K562 (cell line): ENCODE data around the gene SPTBN2. TPM values are rescaled to one million over a fixed set of nuclear protein-coding genes. Genes with fewer than 3 reads are reported as not detected.

Experiments
- ARHGAP35 ChIP-seq: fragments of 450-650 bp; IDR thresholded peaks from 2 replicates; pipeline ENCODE4 v1.6.1; 2018; ENCODE audit not compliant: partially characterized antibody
- ATF6 ChIP-seq: sonication (generic); formaldehyde crosslinking; IDR thresholded peaks from 2 replicates; pipeline ENCODE4 v1.4.0; 2020; ENCODE audit warnings: mild to moderate bottlenecking, missing genetic modification reagents
- CC2D1A ChIP-seq: fragments of 450-650 bp; IDR thresholded peaks from 2 replicates; pipeline ENCODE4 v1.6.1; 2017; ENCODE audit warnings: mild to moderate bottlenecking
- DNMT1 ChIP-seq: fragments of 450-650 bp; IDR thresholded peaks from 2 replicates; pipeline ENCODE4 v1.6.1; 2016; ENCODE audit warnings: antibody characterized with exemption, mild to moderate bottlenecking
- FOXA1 ChIP-seq: fragments of 450-650 bp; IDR thresholded peaks from 2 replicates; pipeline ENCODE4 v1.6.1; 2016; ENCODE audit warnings: mild to moderate bottlenecking, borderline replicate concordance
- FOXK1 ChIP-seq: sonication (generic); formaldehyde crosslinking; IDR thresholded peaks from 2 replicates; pipeline ENCODE4 v1.8.0; 2022; ENCODE audit warnings: missing genetic modification reagents, mild to moderate bottlenecking, borderline replicate concordance
- HMG20A ChIP-seq: fragments of 450-650 bp; formaldehyde crosslinking; conservative IDR thresholded peaks from 2 replicates; pipeline ENCODE4 v1.4.0; 2020; ENCODE audit warnings: mild to moderate bottlenecking, mixed read lengths
- JUN ChIP-seq, 2 experiments: sonication (generic) in 1 of 2; formaldehyde crosslinking in 1 of 2; IDR thresholded peaks; 2 replicates each; pipeline versions ENCODE4 v1.6.1 to v1.8.0; 2012 to 2022; ENCODE audit warnings: borderline replicate concordance in 2 of 2, mild to moderate bottlenecking in 2 of 2, improper control_type of control experiment in 1 of 2, low read depth in 1 of 2, low read length in 1 of 2, missing genetic modification reagents in 1 of 2
- L3MBTL2 ChIP-seq: fragments of 450-650 bp; IDR thresholded peaks from 2 replicates; pipeline ENCODE4 v1.6.1; 2016; ENCODE audit warnings: mild to moderate bottlenecking, moderate library complexity
- NELFE ChIP-seq: IDR thresholded peaks from 2 replicates; pipeline ENCODE4 v1.6.1; 2011; ENCODE audit warnings: mild to moderate bottlenecking; ENCODE audit not compliant: insufficient read depth, insufficient read length
- NFYB ChIP-seq: IDR thresholded peaks from 2 replicates; pipeline ENCODE4 v1.6.1; 2011; ENCODE audit warnings: mild to moderate bottlenecking, moderate library complexity; ENCODE audit not compliant: insufficient read length; ENCODE audit errors: extremely low read depth
- RBM34 ChIP-seq: fragments of 200-400 bp; formaldehyde crosslinking; IDR thresholded peaks from 2 replicates; pipeline ENCODE4 v1.6.1; 2018; ENCODE audit warnings: low read length, borderline replicate concordance; ENCODE audit not compliant: insufficient read depth
- SMARCC2 ChIP-seq: fragments of 450-650 bp; IDR thresholded peaks from 2 replicates; pipeline ENCODE4 v1.6.1; 2017; ENCODE audit warnings: antibody characterized with exemption, moderate library complexity, mild to moderate bottlenecking, low read depth
- SNRNP70 ChIP-seq: fragments of 200-400 bp; formaldehyde crosslinking; optimal IDR thresholded peaks from 2 replicates; pipeline ENCODE3; 2017; ENCODE audit warnings: low read depth, low read length
- SRF ChIP-seq, 2 experiments: fragments of 250-450, 450-650 bp in 1 of 2; sonication (Bioruptor Pico) in 1 of 2; sonication (generic) in 1 of 2; formaldehyde crosslinking; IDR thresholded peaks; 2 replicates each; pipeline versions ENCODE4 v1.5.0 to v1.5.1; 2020 to 2022; ENCODE audit warnings: mild to moderate bottlenecking in 1 of 2, missing genetic modification reagents in 1 of 2
- ZBTB17 ChIP-seq: fragments of 450-650 bp; formaldehyde crosslinking; IDR thresholded peaks from 2 replicates; pipeline ENCODE4 v1.4.0; 2020; ENCODE audit warnings: mild to moderate bottlenecking
- ZC3H11A ChIP-seq: IDR thresholded peaks from 2 replicates; pipeline ENCODE4 v1.6.1; 2012; ENCODE audit warnings: low read depth, low read length, improper control_type of control experiment
- ZNF212 ChIP-seq: fragments of 450-650 bp; formaldehyde crosslinking; IDR thresholded peaks from 2 replicates; pipeline ENCODE4 v1.4.0; 2020; ENCODE audit warnings: mild to moderate bottlenecking
- ZNF282 ChIP-seq: sonication (generic); formaldehyde crosslinking; IDR thresholded peaks from 2 replicates; pipeline ENCODE4 v1.8.1; 2023; ENCODE audit warnings: missing genetic modification reagents
- polyA plus RNA-seq, 8 experiments: library from polyadenylated mRNA; depleted of rRNA in 4 of 8; stranded (reverse) in 5 of 8; unstranded in 3 of 8; fragments of >200 nt; fragmentation: Nextera tagmentation in 2 of 8; fragmentation: Illumina TruSeq in 1 of 8; extraction: Ambion mirVana in 2 of 8; extraction: Trizol in 1 of 8; gene quantifications; 2 replicates each; pipeline versions ENCODE4 v1.2.1 to v1.2.3, GENCODE V29; 2011 to 2014; ENCODE audit warnings: inconsistent platforms in 1 of 8, missing spikeins in 1 of 8
- total RNA-seq, 7 experiments: library from RNA; depleted of rRNA in 6 of 7; stranded (reverse); fragments of >200 nt in 6 of 7; fragmentation: Illumina TruSeq in 2 of 7; extraction: Trizol in 2 of 7; gene quantifications; 2 replicates each; pipeline versions ENCODE4 v1.2.1 to v1.2.3, GENCODE V29; 2011 to 2021; ENCODE audit warnings: low replicate concordance in 1 of 7

Gene SPTBN2
- total and polyA plus RNA-seq, 9 of the 15 experiments (the other 6 are each of a cell fraction or from before 2014, with no cell fraction given), result 0.38 to 56.5 (median 19.7) TPM

- TF ChIP-seq ATF6 (CRISPR knock-in tag) (no peak), CC2D1A (peak; percentile 81), NELFE (no peak), ARHGAP35 (no peak), ZC3H11A (no peak), ZNF282 (CRISPR knock-in tag) (no peak), ZBTB17 (CRISPR knock-in tag) (no peak), L3MBTL2 (0 out of 2 replicates have a peak, but pooled peaks have one; percentile 16), NFYB (no peak), RBM34 (no peak), ZNF212 (CRISPR knock-in tag) (no peak), FOXA1 (no peak), JUN (IDR thresholded peaks at IDR 0.05; ENCODE audit: borderline replicate concordance, low read depth, low read length) (0 out of 2 replicates have a peak, but pooled peaks have one; percentile 16), JUN (CRISPR knock-in tag; IDR thresholded peaks at IDR 0.05; ENCODE audit: borderline replicate concordance) (no peak), FOXK1 (CRISPR knock-in tag) (0 out of 2 replicates have a peak, but pooled peaks have one; percentile 6), HMG20A (CRISPR knock-in tag) (no peak), SNRNP70 (no peak), SRF (CRISPR knock-in tag; IDR thresholded peaks at IDR 0.05) (no peak), DNMT1 (no peak), SMARCC2 (peak; percentile 72)
Measured at GRCh38 chr11:66701432-66702240, 27.4 kb downstream of the SPTBN2 start (continued).
